Nephron (organoid): ENCODE measurements around the gene TNIP2.

Experiments
- H3K27ac Mint-ChIP-seq, 3 experiments: 2 replicates each; pipeline ENCODE4 v1.8.0; 2020; ENCODE audit warnings: mixed read lengths in 3 of 3, mild to moderate bottlenecking in 2 of 3, moderate library complexity in 1 of 3
- H3K27me3 Mint-ChIP-seq: 2 replicates; pipeline ENCODE4 v1.8.0; 2021; ENCODE audit warnings: low read depth, mild to moderate bottlenecking, moderate library complexity, mixed read lengths
- H3K36me3 Mint-ChIP-seq: 2 replicates; pipeline ENCODE4 v1.8.0; 2020; ENCODE audit warnings: low read depth, mixed read lengths
- H3K4me1 Mint-ChIP-seq: 2 replicates; pipeline ENCODE4 v1.8.0; 2020; ENCODE audit warnings: mixed read lengths
- H3K4me3 Mint-ChIP-seq, 3 experiments: 2 replicates each; pipeline ENCODE4 v1.8.0; 2020; ENCODE audit warnings: mild to moderate bottlenecking in 3 of 3, mixed read lengths in 3 of 3, moderate library complexity in 2 of 3
- H3K9me3 Mint-ChIP-seq: 2 replicates; pipeline ENCODE4 v1.8.0; 2020; ENCODE audit warnings: mixed read lengths
- TF ChIP-seq, protein P1 (sequence below), 3 experiments: fragments of 200-600 bp; sonication (generic); IDR thresholded peaks; one replicate each; pipeline ENCODE4 v1.5.0; 2021; ENCODE audit warnings: antibody characterized with exemption in 3 of 3; ENCODE audit not compliant: unreplicated experiment in 3 of 3

TNIP2 gene

DNA sequence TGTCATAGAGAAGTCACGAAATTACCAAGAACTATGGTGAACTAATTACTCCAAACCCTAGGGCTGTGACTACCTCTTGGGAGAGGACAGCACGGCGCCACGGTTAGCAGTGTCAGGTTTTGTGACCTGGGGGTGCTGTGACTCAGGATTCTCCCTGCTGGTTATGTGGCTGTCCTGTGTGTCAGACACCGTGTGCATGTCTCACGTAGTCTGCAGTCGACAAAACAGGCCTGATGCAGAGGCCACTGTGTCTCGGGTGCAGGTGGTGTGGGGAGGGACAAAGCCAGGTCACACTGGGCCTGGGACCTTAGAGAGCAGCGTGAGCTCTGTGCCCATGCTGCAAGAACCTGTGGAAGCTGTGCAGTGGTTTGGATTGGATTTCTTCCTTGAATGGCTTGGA lies 34.1 kb downstream of the TNIP2 start:
- no peak overlapping the region for H3K4me3 Mint-ChIP-seq
- H3K27me3 Mint-ChIP-seq: no peaks in the 10 kb centered on the region
- H3K36me3 Mint-ChIP-seq: peaks cover 55% of the 10 kb centered on the region
- H3K9me3 Mint-ChIP-seq: no peaks in the 10 kb centered on the region
- TF ChIP-seq, protein P1, sequence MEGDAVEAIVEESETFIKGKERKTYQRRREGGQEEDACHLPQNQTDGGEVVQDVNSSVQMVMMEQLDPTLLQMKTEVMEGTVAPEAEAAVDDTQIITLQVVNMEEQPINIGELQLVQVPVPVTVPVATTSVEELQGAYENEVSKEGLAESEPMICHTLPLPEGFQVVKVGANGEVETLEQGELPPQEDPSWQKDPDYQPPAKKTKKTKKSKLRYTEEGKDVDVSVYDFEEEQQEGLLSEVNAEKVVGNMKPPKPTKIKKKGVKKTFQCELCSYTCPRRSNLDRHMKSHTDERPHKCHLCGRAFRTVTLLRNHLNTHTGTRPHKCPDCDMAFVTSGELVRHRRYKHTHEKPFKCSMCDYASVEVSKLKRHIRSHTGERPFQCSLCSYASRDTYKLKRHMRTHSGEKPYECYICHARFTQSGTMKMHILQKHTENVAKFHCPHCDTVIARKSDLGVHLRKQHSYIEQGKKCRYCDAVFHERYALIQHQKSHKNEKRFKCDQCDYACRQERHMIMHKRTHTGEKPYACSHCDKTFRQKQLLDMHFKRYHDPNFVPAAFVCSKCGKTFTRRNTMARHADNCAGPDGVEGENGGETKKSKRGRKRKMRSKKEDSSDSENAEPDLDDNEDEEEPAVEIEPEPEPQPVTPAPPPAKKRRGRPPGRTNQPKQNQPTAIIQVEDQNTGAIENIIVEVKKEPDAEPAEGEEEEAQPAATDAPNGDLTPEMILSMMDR (IDR thresholded peaks at IDR 0.05; ENCODE audit: unreplicated experiment in 3 of 3): no peak
- H3K27ac Mint-ChIP-seq: no peak overlapping the region
- no peaks in the 10 kb centered on the region for H3K4me1 Mint-ChIP-seq

DNA sequence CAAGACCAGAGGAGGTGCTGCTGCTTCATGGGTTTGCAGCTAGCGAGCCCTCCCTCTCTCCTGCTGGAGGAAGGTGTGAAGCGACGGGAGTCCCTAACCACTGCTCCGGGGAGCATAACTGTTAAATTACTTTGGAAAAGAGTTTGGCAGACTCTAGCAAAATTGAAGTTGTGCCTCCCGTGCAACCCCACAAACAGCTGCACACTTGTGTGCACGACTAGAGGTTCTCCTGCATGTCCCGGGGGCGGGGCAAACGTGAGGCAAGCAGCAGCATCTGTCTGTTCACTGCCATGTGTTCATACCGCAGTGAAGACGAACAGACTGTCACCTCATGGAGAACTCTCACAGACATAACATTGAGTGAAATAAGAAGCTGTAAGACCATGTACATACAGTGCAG lies 34.5 kb downstream of the TNIP2 start:
- Mint-ChIP-seq H3K4me3 (no peak overlapping the region), H3K27ac (no peak overlapping the region), H3K36me3 (peaks cover 54% of the 10 kb centered on the region), H3K4me1 (no peaks in the 10 kb centered on the region), H3K27me3 (no peaks in the 10 kb centered on the region), H3K9me3 (no peaks in the 10 kb centered on the region)
- TF ChIP-seq, protein P1 (IDR thresholded peaks at IDR 0.05; ENCODE audit: unreplicated experiment in 3 of 3): no peak

DNA sequence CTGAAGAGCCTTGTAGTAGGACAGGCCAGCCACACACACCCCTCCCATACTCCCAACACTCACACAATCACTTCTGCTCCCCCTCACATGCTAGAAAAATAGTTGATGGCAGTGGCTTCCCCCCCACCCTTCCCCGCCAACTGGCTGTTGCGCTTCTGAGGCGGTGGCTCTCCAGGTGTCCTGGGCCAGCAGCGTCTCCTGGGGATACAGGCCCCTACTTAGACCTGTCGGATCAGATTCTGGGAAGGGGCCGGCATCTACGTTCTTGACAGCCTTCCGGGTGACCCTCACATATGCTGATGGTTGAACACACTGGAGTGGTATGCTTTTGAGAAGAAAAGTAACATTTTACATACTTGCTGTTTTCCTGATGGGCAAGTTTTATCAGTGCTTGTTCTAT lies 39.9 kb downstream of the TNIP2 start:
- H3K4me3 Mint-ChIP-seq: no peak overlapping the region

DNA sequence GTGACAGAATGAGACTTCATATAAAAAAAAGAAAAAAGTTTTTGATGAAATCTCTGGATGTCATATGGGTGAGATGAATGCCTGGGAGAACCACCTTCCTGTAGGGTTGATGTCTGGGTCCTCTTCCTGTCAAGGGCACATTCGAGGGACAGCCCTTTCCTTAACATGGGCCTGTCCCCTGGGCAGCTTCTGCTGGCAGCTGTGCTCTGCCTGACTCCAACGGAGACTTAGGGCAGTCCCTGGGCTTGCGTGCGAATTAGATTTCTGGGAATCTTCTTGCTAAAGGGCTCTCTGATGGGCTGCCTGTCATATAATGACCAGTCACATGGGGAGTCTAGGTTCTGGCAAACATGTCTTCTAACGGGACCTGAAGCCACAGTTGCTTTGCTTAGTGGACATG lies 40.7 kb downstream of the TNIP2 start:
- no peaks in the 10 kb centered on the region for H3K27me3 Mint-ChIP-seq
- H3K9me3 Mint-ChIP-seq: peaks cover 6% of the 10 kb centered on the region
- H3K4me3 Mint-ChIP-seq: no peak overlapping the region
- peak overlapping the region in 1 of 3 experiments; percentile 47 for H3K27ac Mint-ChIP-seq
- peaks cover 68% of the 10 kb centered on the region for H3K36me3 Mint-ChIP-seq
- TF ChIP-seq, protein P1 (IDR thresholded peaks at IDR 0.05; ENCODE audit: unreplicated experiment in 3 of 3): no peak
- H3K4me1 Mint-ChIP-seq: peaks cover 6% of the 10 kb centered on the region

More for the DNA sequence above, 39.9 kb downstream of the TNIP2 start:
- Mint-ChIP-seq H3K4me1 (peaks cover 6% of the 10 kb centered on the region), H3K27ac (peak overlapping the region in 1 of 3 experiments; percentile 56), H3K27me3 (no peaks in the 10 kb centered on the region), H3K9me3 (peaks cover 6% of the 10 kb centered on the region), H3K36me3 (peaks cover 66% of the 10 kb centered on the region)
- TF ChIP-seq, protein P1 (IDR thresholded peaks at IDR 0.05; ENCODE audit: unreplicated experiment in 3 of 3): no peak

DNA sequence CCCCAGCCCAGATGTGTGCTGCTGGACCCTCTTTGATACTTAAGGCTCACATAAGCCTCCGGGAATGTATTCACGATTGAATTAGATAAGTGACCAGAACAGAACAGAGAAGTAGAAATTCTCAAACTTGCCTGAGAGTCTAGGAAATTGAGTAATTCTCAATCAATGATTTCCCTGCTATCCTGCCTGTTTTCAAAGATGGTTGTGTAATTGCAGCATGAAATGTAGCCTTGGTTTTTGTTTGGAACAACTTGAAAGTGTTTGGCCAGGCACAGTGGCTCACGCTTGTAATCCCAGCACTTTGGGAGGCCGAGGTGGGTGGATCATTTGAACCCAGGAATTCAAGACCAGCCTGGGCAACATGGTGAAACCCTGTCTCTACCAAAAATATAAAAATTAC lies 41.2 kb downstream of the TNIP2 start:
- Mint-ChIP-seq H3K27ac (no peak overlapping the region), H3K4me1 (peaks cover 6% of the 10 kb centered on the region), H3K4me3 (no peak overlapping the region), H3K36me3 (peaks cover 65% of the 10 kb centered on the region), H3K9me3 (peaks cover 6% of the 10 kb centered on the region), H3K27me3 (no peaks in the 10 kb centered on the region)
- TF ChIP-seq, protein P1 (IDR thresholded peaks at IDR 0.05; ENCODE audit: unreplicated experiment in 3 of 3): no peak

DNA sequence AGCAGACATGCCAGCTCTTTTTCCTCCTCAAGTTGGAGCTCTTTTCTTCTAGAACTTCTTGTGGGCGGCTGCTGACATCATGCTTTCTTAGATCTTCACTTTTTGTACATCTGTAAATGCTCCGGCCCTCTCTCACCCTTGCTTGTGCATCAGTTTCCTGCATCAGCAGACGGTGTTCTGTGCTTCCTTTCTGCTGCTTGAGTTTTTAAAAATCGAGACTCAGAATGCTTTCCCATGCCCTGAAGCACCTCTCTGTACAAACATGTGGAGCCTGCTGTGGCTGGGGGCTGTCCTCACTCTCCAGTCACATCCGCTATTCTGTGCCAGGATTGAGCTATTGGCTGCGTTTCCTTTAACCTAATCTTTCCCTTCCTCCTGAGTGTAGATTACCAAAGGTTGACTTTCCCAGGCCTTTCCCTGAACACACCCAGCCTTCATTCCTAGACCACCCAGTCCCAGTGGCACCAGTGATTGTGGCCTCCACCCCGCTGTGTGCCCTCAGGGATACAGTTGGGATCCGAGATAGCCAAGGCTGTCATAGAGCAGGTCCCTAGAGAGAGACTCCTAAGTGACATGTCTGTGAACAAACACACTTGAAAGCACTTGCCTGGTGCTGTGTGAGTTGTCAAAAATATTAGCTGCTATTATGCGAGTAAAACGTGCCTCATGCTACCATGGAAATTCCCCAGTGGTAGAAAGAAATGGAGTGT lies 41.9 kb downstream of the TNIP2 start:
- Mint-ChIP-seq H3K4me1 (peaks cover 6% of the 10 kb centered on the region), H3K9me3 (peaks cover 6% of the 10 kb centered on the region), H3K4me3 (no peak overlapping the region), H3K36me3 (peaks cover 63% of the 10 kb centered on the region), H3K27ac (peak overlapping the region; percentile 48 to 68 (median 57)), H3K27me3 (no peaks in the 10 kb centered on the region)
- TF ChIP-seq, protein P1 (IDR thresholded peaks at IDR 0.05; ENCODE audit: unreplicated experiment in 3 of 3): no peak
